Peyer's patch (tissue), 4 donors: ENCODE measurements around the gene PIGK.

ENCODE experiments used
- POLR2A ChIP-seq, 2 donors: fragments of 450-650 bp; IDR thresholded peaks; one replicate each; pipeline ENCODE4 v1.5.1; 2017; ENCODE audit warnings: antibody characterized with exemption in 2 of 2, mild to moderate bottlenecking in 2 of 2, moderate library complexity in 2 of 2
- TF ChIP-seq, protein P1 (sequence below), 6 experiments: fragments of 450-650 bp in 4 of 6; fragments of 200-600 bp in 2 of 6; sonication (generic) in 1 of 6; IDR thresholded peaks; one replicate each; pipeline ENCODE4 v1.5.1; 2017 to 2019; ENCODE audit warnings: antibody characterized with exemption in 6 of 6, mild to moderate bottlenecking in 3 of 6, moderate library complexity in 1 of 6

DNA sequence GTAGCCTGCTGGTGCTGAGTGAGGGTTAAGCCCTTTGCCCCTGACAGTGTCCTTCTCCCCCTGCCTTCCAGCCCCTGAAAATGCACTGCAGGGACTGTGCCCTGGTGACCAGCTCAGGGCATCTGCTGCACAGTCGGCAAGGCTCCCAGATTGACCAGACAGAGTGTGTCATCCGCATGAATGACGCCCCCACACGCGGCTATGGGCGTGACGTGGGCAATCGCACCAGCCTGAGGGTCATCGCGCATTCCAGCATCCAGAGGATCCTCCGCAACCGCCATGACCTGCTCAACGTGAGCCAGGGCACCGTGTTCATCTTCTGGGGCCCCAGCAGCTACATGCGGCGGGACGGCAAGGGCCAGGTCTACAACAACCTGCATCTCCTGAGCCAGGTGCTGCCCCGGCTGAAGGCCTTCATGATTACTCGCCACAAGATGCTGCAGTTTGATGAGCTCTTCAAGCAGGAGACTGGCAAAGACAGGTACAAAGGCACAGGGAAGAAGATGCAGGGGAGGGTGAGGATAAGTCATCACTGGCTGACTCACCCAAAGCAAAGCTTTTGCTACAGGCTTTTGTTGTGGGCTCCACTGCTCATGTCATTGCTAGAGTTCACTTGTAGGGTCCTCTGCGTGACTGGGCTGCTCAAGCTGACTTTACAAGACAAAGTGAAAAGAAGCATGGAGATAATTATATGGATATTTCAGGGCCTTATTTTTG is 174.9 kb downstream of the PIGK start:
- TF ChIP-seq POLR2A (IDR thresholded peaks at IDR 0.05): no peak
- TF ChIP-seq, protein P1, sequence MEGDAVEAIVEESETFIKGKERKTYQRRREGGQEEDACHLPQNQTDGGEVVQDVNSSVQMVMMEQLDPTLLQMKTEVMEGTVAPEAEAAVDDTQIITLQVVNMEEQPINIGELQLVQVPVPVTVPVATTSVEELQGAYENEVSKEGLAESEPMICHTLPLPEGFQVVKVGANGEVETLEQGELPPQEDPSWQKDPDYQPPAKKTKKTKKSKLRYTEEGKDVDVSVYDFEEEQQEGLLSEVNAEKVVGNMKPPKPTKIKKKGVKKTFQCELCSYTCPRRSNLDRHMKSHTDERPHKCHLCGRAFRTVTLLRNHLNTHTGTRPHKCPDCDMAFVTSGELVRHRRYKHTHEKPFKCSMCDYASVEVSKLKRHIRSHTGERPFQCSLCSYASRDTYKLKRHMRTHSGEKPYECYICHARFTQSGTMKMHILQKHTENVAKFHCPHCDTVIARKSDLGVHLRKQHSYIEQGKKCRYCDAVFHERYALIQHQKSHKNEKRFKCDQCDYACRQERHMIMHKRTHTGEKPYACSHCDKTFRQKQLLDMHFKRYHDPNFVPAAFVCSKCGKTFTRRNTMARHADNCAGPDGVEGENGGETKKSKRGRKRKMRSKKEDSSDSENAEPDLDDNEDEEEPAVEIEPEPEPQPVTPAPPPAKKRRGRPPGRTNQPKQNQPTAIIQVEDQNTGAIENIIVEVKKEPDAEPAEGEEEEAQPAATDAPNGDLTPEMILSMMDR (IDR thresholded peaks at IDR 0.05): no peak
